Retinal pigment epithelial cell (primary cell): ENCODE results near the gene SLC1A5.
"Not testable (repeated sequence)": the region's sequence is repeated elsewhere in the genome, so short reads cannot be mapped to it uniquely, and the experiment has no call there.

Experiments
- DNase-seq: peaks from one replicate; pipeline ENCODE4 v3.0.0-alpha.2; 2010; ENCODE audit warnings: low read depth
- H3K4me3 ChIP-seq: 2 replicates; pipeline ENCODE4 v1.5.1; 2011; ENCODE audit warnings: mild to moderate bottlenecking, low read length, control low read depth, moderate library complexity
- CTCF ChIP-seq: conservative IDR thresholded peaks from 2 replicates; pipeline ENCODE4 v1.5.1; 2011; ENCODE audit warnings: low read depth, low read length, control low read depth, inconsistent platforms

The SLC1A5 gene

DNA sequence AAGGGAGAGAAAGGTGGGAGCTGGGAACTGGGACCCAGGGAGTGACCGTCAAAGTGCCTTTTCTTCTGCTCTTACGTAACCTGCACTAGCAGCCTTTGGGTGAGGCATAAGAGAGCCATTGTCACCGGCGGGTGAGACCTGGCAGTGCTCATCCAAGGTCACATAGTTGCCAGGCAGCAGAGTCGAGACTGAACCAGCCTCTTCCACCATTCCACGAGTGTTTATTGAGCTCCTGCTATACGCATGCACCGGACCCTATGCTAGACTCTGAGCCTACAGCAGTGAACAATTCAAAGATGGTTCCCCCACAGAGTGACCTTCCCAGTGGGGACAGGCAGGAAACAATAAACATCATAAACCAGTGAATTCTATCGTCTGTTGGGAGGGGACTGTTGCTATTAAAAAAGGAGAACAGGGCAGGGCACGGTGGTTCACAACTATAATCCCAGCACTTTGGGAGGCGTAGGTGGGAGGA is 23.5 kb downstream of the SLC1A5 start:
- TF ChIP-seq CTCF = no peak
- DNase-seq = no peak
- no peak overlapping the region for H3K4me3 ChIP-seq

- no peak for TF ChIP-seq CTCF
- no peak overlapping the region for H3K4me3 ChIP-seq
- no peak for DNase-seq
Measured at GRCh38 chr19:46762245-46762890, 26.0 kb downstream of the SLC1A5 start.

DNA sequence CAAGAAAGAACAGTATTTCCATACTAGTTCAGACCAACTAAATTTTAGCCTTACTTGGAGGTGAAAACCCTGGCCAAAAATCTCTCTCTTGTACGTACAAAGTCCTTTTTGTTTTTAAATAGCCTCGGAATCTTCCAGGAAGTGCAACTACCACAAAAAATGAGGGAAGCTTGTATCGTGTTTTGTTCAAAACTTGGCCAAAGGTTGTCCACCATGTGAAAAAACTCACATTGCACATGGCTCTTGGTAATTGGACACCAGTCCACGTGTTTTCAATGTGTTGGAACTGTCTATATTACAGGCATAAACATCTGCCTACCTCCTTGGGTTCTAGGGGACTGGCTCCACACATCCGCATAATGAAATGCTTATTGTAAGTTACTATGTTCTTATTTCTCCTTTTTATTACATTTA is 27.0 kb downstream of the SLC1A5 start:
- TF ChIP-seq CTCF = no peak
- DNase-seq = no peak

DNA sequence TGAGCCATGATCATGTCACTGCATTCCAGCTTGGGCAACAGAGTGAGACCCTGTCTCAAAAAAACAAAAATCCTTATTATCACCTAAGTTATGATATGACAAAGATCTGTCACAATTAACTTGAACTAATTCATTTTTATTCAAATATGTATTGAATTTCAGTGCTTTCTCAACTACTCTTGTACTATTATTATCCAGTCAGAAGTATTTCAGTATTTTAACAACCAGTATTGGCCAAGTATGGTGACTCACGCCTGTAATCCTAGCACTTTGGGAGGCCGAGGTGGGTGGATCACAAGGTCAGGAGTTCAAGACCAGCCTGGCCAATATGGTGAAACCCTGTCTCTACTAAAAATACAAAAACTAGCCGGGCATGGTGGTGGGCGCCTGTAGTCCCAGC is 27.5 kb downstream of the SLC1A5 start:
- not testable (repeated sequence) for DNase-seq, H3K4me3 ChIP-seq

More for the DNA sequence above, 27.0 kb downstream of the SLC1A5 start:
- no peak overlapping the region for H3K4me3 ChIP-seq

DNA sequence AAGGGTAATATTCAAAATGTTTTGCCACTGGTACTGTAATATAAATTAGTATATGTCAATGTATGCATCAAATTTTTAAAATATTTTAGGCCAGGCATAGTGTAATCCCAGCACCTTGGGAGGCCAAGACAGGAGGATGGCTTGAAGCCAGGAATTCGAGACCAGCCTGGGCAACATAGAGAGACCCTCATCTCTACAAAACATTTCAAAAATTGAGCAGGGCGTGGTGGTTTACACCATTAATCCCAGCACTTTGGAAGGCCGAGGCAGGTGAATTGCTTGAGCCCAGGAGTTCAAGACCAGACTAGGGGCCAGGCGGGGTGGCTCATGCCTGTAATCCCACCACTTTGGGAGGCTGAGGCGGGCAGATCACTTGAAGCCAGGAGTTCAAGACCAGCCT is 28.0 kb downstream of the SLC1A5 start:
- H3K4me3 ChIP-seq = no peak overlapping the region
- TF ChIP-seq CTCF = no peak
- no peak for DNase-seq

DNA sequence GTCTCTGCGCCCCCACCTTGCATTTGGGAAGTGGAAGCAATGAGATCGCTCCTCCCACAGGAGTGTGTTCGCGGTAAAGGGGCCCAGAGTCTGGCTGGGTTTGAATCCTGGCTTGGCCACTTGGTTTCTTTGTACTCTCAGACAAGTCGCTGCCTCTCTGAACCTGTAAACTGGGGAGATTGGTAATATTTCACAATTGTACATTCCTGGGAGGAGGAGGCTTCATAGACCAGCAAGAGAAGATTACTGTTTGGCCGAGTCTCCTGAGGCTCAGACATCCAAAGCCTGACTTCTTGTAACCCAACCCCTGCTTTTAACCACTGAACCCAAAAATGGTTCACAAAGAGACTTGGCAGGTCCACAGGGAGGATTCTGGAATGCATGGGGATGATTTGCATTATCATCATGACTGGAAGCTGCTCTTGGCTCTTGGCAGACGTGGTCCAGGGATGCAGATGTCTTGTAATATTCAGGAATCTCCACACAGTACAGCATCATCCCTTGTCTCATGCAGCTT is 28.5 kb downstream of the SLC1A5 start:
- DNase-seq = no peak
- H3K4me3 ChIP-seq = no peak overlapping the region
- TF ChIP-seq CTCF = no peak

GRCh38 chr19:46759206-46759605 is 29.2 kb downstream of the SLC1A5 start:
- H3K4me3 ChIP-seq = no peak overlapping the region
- no peak for DNase-seq
- TF ChIP-seq CTCF = no peak
